HCT116 (cell line): ENCODE results near the gene SERPINA10. TPM values are rescaled to one million over a fixed set of nuclear protein-coding genes. Genes with fewer than 3 reads are reported as not detected.

Experiments
- ATAC-seq: fragments of 200-7000 bp; cut with Tn5 transposase; 2 replicates; pipeline ENCODE4 v1.9.1; 2020; ENCODE audit warnings: mild to moderate bottlenecking, moderate library complexity
- BruUV-seq: library from RNA; stranded (reverse); fragments of 400-500 nt; replicated peaks from 2 replicates; lab custom pipeline; 2021; lab: Mats Ljungman, UMichigan
- CTCF ChIA-PET: fragments of 300-600 bp; sonication (Branson Sonifier 250); formaldehyde crosslinking; loops from one replicate; lab custom pipeline; 2021; ENCODE audit warnings: antibody characterized with exemption; lab: Charles Lee
- POLR2A ChIA-PET: fragments of 300-600, 350-600 bp; sonication (Branson Sonifier 250); formaldehyde crosslinking; loops from one replicate; lab custom pipeline; 2021; ENCODE audit warnings: antibody characterized with exemption; lab: Charles Lee
- RAD21 ChIA-PET, 2 experiments: fragments of 300-600 bp; sonication (Branson Sonifier 250); formaldehyde crosslinking; loops; one replicate each; lab custom pipeline; 2023; ENCODE audit warnings: low total read pairs in 2 of 2; ENCODE audit not compliant: uncharacterized antibody in 2 of 2, unreplicated experiment in 2 of 2, low non-redundant PET in 1 of 2; lab: Charles Lee
- DNase-seq: peaks from one replicate; pipeline ENCODE4 v3.0.0-alpha.2; 2010; ENCODE audit warnings: low read depth, low spot score
- H2AFZ ChIP-seq: fragments of 200-600 bp; shearing (Covaris generic), sonication (generic); 2 replicates; pipeline ENCODE4 v1.6.1; 2017; ENCODE audit warnings: low read depth, mixed run types, mixed read lengths, antibody characterized with exemption, low read length; ENCODE audit not compliant: poor library complexity, severe bottlenecking
- H3K27ac ChIP-seq: 2 replicates; pipeline ENCODE4 v1.5.1; 2012; ENCODE audit warnings: low read depth, low read length
- H3K27me3 ChIP-seq: fragments of 200-600 bp; sonication (generic); 2 replicates; pipeline ENCODE4 v1.6.1; 2016; ENCODE audit warnings: mixed run types, low read length, mixed read lengths; ENCODE audit not compliant: insufficient read depth
- H3K36me3 ChIP-seq, 2 experiments: fragments of 200-500 bp in 1 of 2; fragments of 200-600 bp in 1 of 2; sonication (Bioruptor generic) in 1 of 2; sonication (generic) in 1 of 2; 2 replicates each; pipeline versions ENCODE4 v1.5.1 to v1.6.1; 2014 to 2016; ENCODE audit warnings: low read length in 2 of 2, inconsistent platforms in 1 of 2, mixed read lengths in 1 of 2, mixed run types in 1 of 2; ENCODE audit not compliant: insufficient read depth in 2 of 2, control insufficient read depth in 1 of 2
- H3K4me1 ChIP-seq, 2 experiments: fragments of 200-600 bp in 1 of 2; sonication (generic) in 1 of 2; 2 replicates each; pipeline versions ENCODE4 v1.5.1 to v1.6.1; 2012 to 2017; ENCODE audit warnings: low read length in 2 of 2, inconsistent platforms in 1 of 2, mild to moderate bottlenecking in 1 of 2, mixed read lengths in 1 of 2, mixed run types in 1 of 2, moderate library complexity in 1 of 2; ENCODE audit not compliant: insufficient read depth in 2 of 2, control insufficient read depth in 1 of 2
- H3K4me2 ChIP-seq: fragments of 200-600 bp; sonication (generic); 2 replicates; pipeline ENCODE4 v1.6.1; 2017; ENCODE audit warnings: mixed run types, low read length, mixed read lengths
- H3K4me3 ChIP-seq, 2 experiments: fragments of 200-600 bp in 1 of 2; sonication (generic) in 1 of 2; replicated peaks in 1 of 2; 2 replicates each; pipeline ENCODE4 v1.5.1; 2011 to 2016; ENCODE audit warnings: low read length in 2 of 2, control low read depth in 1 of 2, low read depth in 1 of 2, mild to moderate bottlenecking in 1 of 2, mixed read lengths in 1 of 2, mixed run types in 1 of 2
- H3K79me2 ChIP-seq: fragments of 200-600 bp; sonication (generic); 2 replicates; pipeline ENCODE4 v1.6.1; 2017; ENCODE audit warnings: mild to moderate bottlenecking, mixed run types, low read length, moderate library complexity, mixed read lengths; ENCODE audit not compliant: insufficient read depth
- H3K9ac ChIP-seq: fragments of 200-600 bp; sonication (generic); 2 replicates; pipeline ENCODE4 v1.6.1; 2016; ENCODE audit warnings: low read length, mixed read lengths
- H3K9me2 ChIP-seq: fragments of 200-600 bp; sonication (generic), shearing (Covaris generic); 2 replicates; pipeline ENCODE4 v1.6.1; 2017; ENCODE audit warnings: mixed run types, mild to moderate bottlenecking, moderate library complexity; ENCODE audit not compliant: insufficient read depth
- H3K9me3 ChIP-seq, 2 experiments: fragments of 200-500 bp in 1 of 2; fragments of 200-600 bp in 1 of 2; sonication (Bioruptor generic) in 1 of 2; sonication (generic) in 1 of 2; 2 replicates each; pipeline ENCODE4 v1.6.1; 2014 to 2017; ENCODE audit warnings: low read length in 2 of 2, mixed read lengths in 2 of 2, inconsistent platforms in 1 of 2, low read depth in 1 of 2, mild to moderate bottlenecking in 1 of 2, mixed run types in 1 of 2, moderate library complexity in 1 of 2; ENCODE audit not compliant: control insufficient read depth in 1 of 2, insufficient read depth in 1 of 2
- H4K20me1 ChIP-seq: fragments of 200-600 bp; sonication (generic), shearing (Covaris generic); 2 replicates; pipeline ENCODE4 v1.6.1; 2017; ENCODE audit warnings: mixed run types, mild to moderate bottlenecking, moderate library complexity; ENCODE audit not compliant: insufficient read depth
- CBX3 ChIP-seq: IDR thresholded peaks from 2 replicates; pipeline ENCODE4 v1.6.1; 2012; ENCODE audit warnings: low read depth
- CEBPB ChIP-seq: IDR thresholded peaks from 2 replicates; pipeline ENCODE4 v1.6.1; 2012; ENCODE audit warnings: low read depth
- EGR1 ChIP-seq: IDR thresholded peaks from 2 replicates; pipeline ENCODE4 v1.6.1; 2012; ENCODE audit warnings: low read depth
- ELF1 ChIP-seq: IDR thresholded peaks from 2 replicates; pipeline ENCODE4 v1.6.1; 2012; ENCODE audit warnings: low read depth, borderline replicate concordance
- EZH2phosphoT487 ChIP-seq: fragments of 200-600 bp; IDR thresholded peaks from 2 replicates; pipeline ENCODE4 v1.6.1; 2018; ENCODE audit warnings: antibody characterized with exemption, borderline replicate concordance
- POLR2A ChIP-seq: IDR thresholded peaks from 2 replicates; pipeline ENCODE4 v1.7.0; 2011; ENCODE audit warnings: borderline replicate concordance; ENCODE audit not compliant: insufficient read depth, insufficient read length; ENCODE audit errors: extremely low read depth
- RAD21 ChIP-seq: IDR thresholded peaks from 2 replicates; pipeline ENCODE4 v1.6.1; 2012; ENCODE audit warnings: low read depth, mild to moderate bottlenecking
- SRF ChIP-seq: IDR thresholded peaks from 2 replicates; pipeline ENCODE4 v1.6.1; 2012; ENCODE audit warnings: low read depth
- TCF7L2 ChIP-seq: IDR thresholded peaks from 2 replicates; pipeline ENCODE4 v1.7.0; 2011; ENCODE audit warnings: borderline replicate concordance, inconsistent platforms; ENCODE audit not compliant: insufficient read depth, insufficient read length; ENCODE audit errors: extremely low read depth
- intact Hi-C: fragments of 100-400 bp; cut with micrococcal nuclease; formaldehyde crosslinking; loops from 2 replicates; pipeline ENCODE4 v1.10.0; 2022
- total RNA-seq: library from RNA; stranded (reverse); gene quantifications from one replicate; pipeline ENCODE4 v1.2.1, GENCODE V29; 2021; ENCODE audit not compliant: unreplicated experiment
- TF ChIP-seq, protein P1 (sequence below): IDR thresholded peaks from 2 replicates; pipeline ENCODE4 v1.6.1; 2012

Gene SERPINA10
- total RNA-seq, 1 experiment from 2014 or later = not detected

DNA sequence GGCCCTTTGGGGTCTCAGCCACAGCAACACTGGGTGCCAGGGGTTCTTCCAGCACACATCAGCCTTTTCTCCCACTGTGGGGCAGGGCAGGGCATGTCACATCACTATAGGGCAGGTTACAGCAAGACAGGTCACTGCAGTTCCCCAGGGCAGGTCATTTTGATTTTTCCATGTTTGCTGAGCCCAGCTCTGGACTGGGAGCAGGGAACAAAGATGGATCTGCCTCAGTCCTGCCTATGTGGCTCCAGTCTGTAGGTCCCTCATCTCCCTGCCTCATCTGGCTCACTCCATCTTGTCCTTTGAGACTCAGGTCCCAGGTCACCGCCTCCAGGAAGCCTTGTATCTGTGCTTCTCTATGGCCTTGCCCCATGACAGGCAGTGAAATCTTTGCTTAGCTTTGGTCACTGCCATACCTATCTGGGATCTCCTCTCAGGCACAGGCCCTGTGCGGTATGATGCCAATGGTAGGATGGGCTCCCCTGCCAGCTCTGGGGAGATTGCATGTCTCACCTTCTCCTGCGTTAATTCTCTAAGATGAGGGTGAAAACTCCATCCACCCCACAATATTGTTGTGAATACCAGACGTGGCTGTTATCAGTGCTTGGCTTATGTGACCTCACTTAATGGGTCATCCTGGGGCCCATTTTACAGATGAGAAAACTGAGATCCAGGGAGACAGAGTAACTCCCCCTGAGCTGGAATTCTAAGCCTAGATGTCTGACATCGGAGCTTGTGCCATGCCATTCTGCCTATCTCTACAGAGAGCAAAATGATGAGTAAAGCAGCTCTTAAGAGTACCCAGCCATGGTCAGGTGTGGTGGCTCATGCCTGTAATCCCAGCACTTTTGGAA is 28.6 kb upstream of the SERPINA10 start:
- RAD21 ChIA-PET = no interaction called here
- DNase-seq (no peak), ATAC-seq (no peak)
- Histone ChIP-seq H3K9me3 (no peaks in the 10 kb centered on the region), H3K9me2 (no peaks in the 10 kb centered on the region), H3K4me1 (no peaks in the 10 kb centered on the region), H3K4me3 (no peak overlapping the region), H3K27ac (no peak overlapping the region), H3K4me2 (no peak overlapping the region), H3K36me3 (no peaks in the 10 kb centered on the region), H3K79me2 (no peaks in the 10 kb centered on the region), H2AFZ (no peak overlapping the region), H3K27me3 (no peaks in the 10 kb centered on the region), H3K9ac (no peak overlapping the region), H4K20me1 (no peaks in the 10 kb centered on the region)
- no peak for TF ChIP-seq CBX3
- POLR2A ChIA-PET = no interaction called here
- intact Hi-C loops = no loop called here
- BruUV-seq = no TSS peak
- CTCF ChIA-PET = no interaction called here

DNA sequence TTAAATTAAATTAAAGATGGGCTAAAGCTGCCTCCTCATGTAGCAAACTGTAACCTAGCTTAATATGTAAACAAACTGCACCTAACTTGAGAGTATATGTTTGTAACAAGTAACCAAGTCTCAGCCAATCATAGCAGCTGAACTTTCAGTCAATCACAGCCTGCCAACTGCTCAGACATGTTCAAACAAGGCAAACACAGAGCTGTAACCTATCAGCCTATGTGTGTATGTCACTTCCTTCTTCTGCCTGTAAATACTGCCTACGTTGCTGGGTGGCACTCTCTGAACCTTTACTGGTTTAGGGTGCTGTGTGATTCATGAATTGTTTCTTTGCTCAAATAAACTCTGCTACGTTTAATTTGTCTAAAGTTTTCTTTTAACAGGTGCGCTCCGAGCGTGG is 27.2 kb upstream of the SERPINA10 start:
- H4K20me1 ChIP-seq = no peaks in the 10 kb centered on the region
- H3K79me2 ChIP-seq = no peaks in the 10 kb centered on the region
- no peaks in the 10 kb centered on the region for H3K4me1 ChIP-seq
- POLR2A ChIA-PET = interaction anchor here (1.2 kb wide), 1 partner anchor 146 kb away, joined by 3 read pairs; the partner anchor contains the start of gene PPP4R4
- H3K9ac ChIP-seq = no peak overlapping the region
- no TSS peak for BruUV-seq
- no peak overlapping the region for H3K4me3 ChIP-seq
- H3K27me3 ChIP-seq = no peaks in the 10 kb centered on the region
- H2AFZ ChIP-seq = peak overlapping the region; percentile 57
- no peak overlapping the region for H3K27ac ChIP-seq
- H3K9me3 ChIP-seq = no peaks in the 10 kb centered on the region
- no peak for DNase-seq
- intact Hi-C loops = no loop called here
- CTCF ChIA-PET = no interaction called here
- TF ChIP-seq TCF7L2 = no peak
- TF ChIP-seq CEBPB = no peak
- TF ChIP-seq RAD21 = no peak
- TF ChIP-seq EZH2phosphoT487 = no peak
- no peak for TF ChIP-seq SRF
- no peak for TF ChIP-seq EGR1
- TF ChIP-seq, protein P1, sequence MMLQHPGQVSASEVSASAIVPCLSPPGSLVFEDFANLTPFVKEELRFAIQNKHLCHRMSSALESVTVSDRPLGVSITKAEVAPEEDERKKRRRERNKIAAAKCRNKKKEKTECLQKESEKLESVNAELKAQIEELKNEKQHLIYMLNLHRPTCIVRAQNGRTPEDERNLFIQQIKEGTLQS = no peak
- TF ChIP-seq POLR2A = no peak
- no peak for TF ChIP-seq ELF1
- ATAC-seq = peak; percentile 74
- H3K36me3 ChIP-seq = no peaks in the 10 kb centered on the region
- H3K4me2 ChIP-seq = no peak overlapping the region
- no peaks in the 10 kb centered on the region for H3K9me2 ChIP-seq
- RAD21 ChIA-PET = no interaction called here
